K562 (cell line): Measurements from ENCODE around the gene NISCH. TPM values are rescaled to one million over a fixed set of nuclear protein-coding genes. Genes with fewer than 3 reads are reported as not detected.

Experiments
- ATAC-seq: fragments of 200-7000 bp; cut with Tn5 transposase; 3 replicates; pipeline ENCODE4 v1.9.1; 2020; ENCODE audit warnings: moderate library complexity
- BruUV-seq: library from RNA; stranded (reverse); fragments of 400-500 nt; replicated peaks from 2 replicates; lab custom pipeline; 2021; lab: Mats Ljungman, UMichigan
- CTCF ChIA-PET: fragments of 300-600 bp; formaldehyde crosslinking; extraction: SDS; loops from one replicate; lab custom pipeline; 2021; ENCODE audit warnings: low intra/inter-chr PET ratio; lab: Yijun Ruan, JAX
- POLR2A ChIA-PET: fragments of 300-600, 350-650 bp; sonication (Branson Sonifier 250); formaldehyde crosslinking; extraction: SDS; loops from one replicate; lab custom pipeline; 2021; ENCODE audit warnings: antibody characterized with exemption, inconsistent platforms; lab: Yijun Ruan, JAX
- DNase-seq, 4 experiments: peaks; one replicate each; pipeline versions ENCODE4 v3.0.0 to v3.0.0-alpha.2; 2011 to 2018; ENCODE audit warnings: low spot score in 3 of 4, mixed read lengths in 3 of 4; ENCODE audit errors: extremely low read depth in 1 of 4
- FAIRE-seq: peaks from 2 replicates; lab custom pipeline; 2011; peaks lifted over from hg19 to GRCh38; lab: Jason Lieb, UNC
- H2AFZ ChIP-seq: 2 replicates; pipeline ENCODE4 v1.6.0; 2011; ENCODE audit warnings: low read depth, low read length, control low read depth, inconsistent platforms
- H3K27ac ChIP-seq: fragments of 200-600 bp; 3 replicates; pipeline ENCODE4 v1.8.0; 2011; ENCODE audit warnings: low read depth, mild to moderate bottlenecking, control low read depth, inconsistent platforms, low read length, moderate library complexity, mixed read lengths; ENCODE audit errors: extremely low read depth
- H3K27me3 ChIP-seq, 2 experiments: fragments of 300-600 bp in 1 of 2; 2 replicates in 1 of 2; 3 replicates in 1 of 2; pipeline versions ENCODE4 v1.6.0 to v1.8.0; 2011; ENCODE audit warnings: inconsistent platforms in 2 of 2, low read length in 2 of 2, mild to moderate bottlenecking in 1 of 2, mixed read lengths in 1 of 2, moderate library complexity in 1 of 2; ENCODE audit not compliant: control insufficient read depth in 2 of 2, insufficient read depth in 2 of 2
- H3K36me3 ChIP-seq: fragments of 300-600 bp; 3 replicates; pipeline ENCODE4 v1.8.0; 2011; ENCODE audit warnings: mild to moderate bottlenecking, low read length, inconsistent platforms; ENCODE audit not compliant: control insufficient read depth, insufficient read depth
- H3K4me1 ChIP-seq, 2 experiments: fragments of 200-600 bp in 1 of 2; replicated peaks in 1 of 2; 2 replicates in 1 of 2; 3 replicates in 1 of 2; pipeline versions ENCODE4 v1.5.1 to v1.8.0; 2011; ENCODE audit warnings: inconsistent platforms in 2 of 2, low read length in 2 of 2, mild to moderate bottlenecking in 1 of 2, mixed read lengths in 1 of 2, moderate library complexity in 1 of 2; ENCODE audit not compliant: control insufficient read depth in 2 of 2, insufficient read depth in 2 of 2
- H3K4me2 ChIP-seq: 2 replicates; pipeline ENCODE4 v1.6.1; 2011; ENCODE audit warnings: low read length, control low read depth, inconsistent platforms, mixed read lengths; ENCODE audit not compliant: insufficient read depth
- H3K4me3 ChIP-seq: fragments of 200-600 bp; sonication (generic), shearing (Covaris generic); 2 replicates; pipeline ENCODE4 v1.5.1; 2016; ENCODE audit warnings: control low read depth, inconsistent platforms
- H3K79me2 ChIP-seq: fragments of 200-600 bp; 3 replicates; pipeline ENCODE4 v1.8.0; 2011; ENCODE audit warnings: low read length, inconsistent platforms; ENCODE audit not compliant: control insufficient read depth, insufficient read depth
- H3K9ac ChIP-seq, 2 experiments: 2 replicates each; pipeline versions ENCODE4 v1.6.0 to v1.6.1; 2011; ENCODE audit warnings: low read depth in 2 of 2, low read length in 2 of 2, control low read depth in 1 of 2, inconsistent platforms in 1 of 2, mild to moderate bottlenecking in 1 of 2, mixed read lengths in 1 of 2; ENCODE audit not compliant: insufficient read depth in 1 of 2
- H3K9me1 ChIP-seq: one replicate; pipeline ENCODE4 v1.6.0; 2011; ENCODE audit warnings: inconsistent platforms, mild to moderate bottlenecking, low read length, moderate library complexity; ENCODE audit not compliant: control insufficient read depth, insufficient read depth
- H3K9me3 ChIP-seq: replicated peaks from 2 replicates; pipeline ENCODE4 v1.5.1; 2011; ENCODE audit warnings: low read depth, low read length, inconsistent platforms; ENCODE audit not compliant: control insufficient read depth, insufficient read depth
- H4K20me1 ChIP-seq: replicated peaks from 2 replicates; pipeline ENCODE4 v1.6.1; 2011; ENCODE audit warnings: low read length, inconsistent platforms, mixed read lengths; ENCODE audit not compliant: control insufficient read depth, insufficient read depth
- ASH1L ChIP-seq: fragments of 450-650 bp; IDR thresholded peaks from 2 replicates; pipeline ENCODE4 v1.6.1; 2018; ENCODE audit warnings: borderline replicate concordance, mild to moderate bottlenecking, low read depth; ENCODE audit not compliant: partially characterized antibody
- BCLAF1 ChIP-seq, 2 experiments: fragments of 450-650 bp in 1 of 2; IDR thresholded peaks; 2 replicates each; pipeline ENCODE4 v1.6.1; 2011 to 2017; ENCODE audit warnings: low read depth in 2 of 2, antibody characterized with exemption in 1 of 2, borderline replicate concordance in 1 of 2, low read length in 1 of 2, mild to moderate bottlenecking in 1 of 2, mixed read lengths in 1 of 2; ENCODE audit not compliant: control insufficient read depth in 1 of 2
- BCOR ChIP-seq: fragments of 450-650 bp; IDR thresholded peaks from 2 replicates; pipeline ENCODE4 v1.6.1; 2016
- NFXL1 ChIP-seq: fragments of 450-650 bp; formaldehyde crosslinking; IDR thresholded peaks from 2 replicates; pipeline ENCODE4 v1.4.0; 2021; ENCODE audit warnings: mild to moderate bottlenecking
- WGBS: fragments of 100-300 bp; shearing (Covaris generic); methylation state at CpG from one replicate; pipeline ENCODE4 v1.1.6; 2016; ENCODE audit warnings: low coverage, mixed read lengths; ENCODE audit not compliant: insufficient coverage; ENCODE audit errors: missing lambda C conversion rate; 5-methylcytosine and 5-hydroxymethylcytosine counted together
- in situ Hi-C: fragments of 300-500 bp; cut with MboI; formaldehyde crosslinking; loops from 4 replicates; pipeline ENCODE4 v1.15.0; 2018; ENCODE audit warnings: inconsistent platforms, mixed read lengths
- intact Hi-C: fragments of 100-400 bp; cut with micrococcal nuclease; formaldehyde crosslinking; loops from 2 replicates; pipeline ENCODE4 v1.14.2; 2022
- polyA plus RNA-seq, 8 experiments: library from polyadenylated mRNA; depleted of rRNA in 4 of 8; stranded (reverse) in 5 of 8; unstranded in 3 of 8; fragments of >200 nt; fragmentation: Nextera tagmentation in 2 of 8; fragmentation: Illumina TruSeq in 1 of 8; extraction: Ambion mirVana in 2 of 8; extraction: Trizol in 1 of 8; gene quantifications; 2 replicates each; pipeline versions ENCODE4 v1.2.1 to v1.2.3, GENCODE V29; 2011 to 2014; ENCODE audit warnings: inconsistent platforms in 1 of 8, missing spikeins in 1 of 8
- total RNA-seq, 7 experiments: library from RNA; depleted of rRNA in 6 of 7; stranded (reverse); fragments of >200 nt in 6 of 7; fragmentation: Illumina TruSeq in 2 of 7; extraction: Trizol in 2 of 7; gene quantifications; 2 replicates each; pipeline versions ENCODE4 v1.2.1 to v1.2.3, GENCODE V29; 2011 to 2021; ENCODE audit warnings: low replicate concordance in 1 of 7

NISCH gene
- total and polyA plus RNA-seq, 9 of the 15 experiments (the other 6 are each of a cell fraction or from before 2014, with no cell fraction given), result 0.44 to 43.5 (median 23.4) TPM

GRCh38 chr3:52516509-52517195, 61.2 kb downstream of the NISCH start:
- no peak for TF ChIP-seq BCLAF1 (IDR thresholded peaks at IDR 0.05; ENCODE audit: borderline replicate concordance in 1 of 2, control insufficient read depth in 1 of 2, low read depth in 2 of 2, low read length in 1 of 2)
- no peak for TF ChIP-seq BCOR
- TF ChIP-seq ASH1L, result no peak
- TF ChIP-seq NFXL1 (CRISPR knock-in tag), result no peak
- POLR2A ChIA-PET, result interaction anchor here (1.5 kb wide), 1 partner anchor 11 kb away, joined by 4 read pairs; no protein-coding TSS in a partner anchor

More at GRCh38 chr3:52516509-52517195, 61.2 kb downstream of the NISCH start:
- Histone ChIP-seq H3K9me3 (no peaks in the 10 kb centered on the region), H3K9me1 (no peaks in the 10 kb centered on the region), H3K27me3 (peaks cover 0 to 24% of the 10 kb centered on the region in 2 experiments; a peak in 2 of 5 replicates), H3K4me2 (no peak overlapping the region), H3K79me2 (no peaks in the 10 kb centered on the region), H3K4me3 (no peak overlapping the region), H4K20me1 (no peaks in the 10 kb centered on the region), H3K27ac (no peak overlapping the region), H3K4me1 (peaks cover 12 to 67% of the 10 kb centered on the region in 2 experiments; a peak in 4 of 5 replicates), H3K36me3 (no peaks in the 10 kb centered on the region), H3K9ac (no peak overlapping the region), H2AFZ (no peak overlapping the region)
- CTCF ChIA-PET, result no interaction called here
- intact Hi-C loops (no loop called here), in situ Hi-C loops (no loop called here)
- WGBS, result 57% methylated on average over 15 of the region's 19 CpGs
- no peak for FAIRE-seq
- DNase-seq, result no peak
- BruUV-seq, result no TSS peak
- ATAC-seq, result no peak
